GM15510 (cell line): ENCODE data around the gene APOL6.

Experiments used
- POLR2A ChIP-seq: IDR thresholded peaks from 3 replicates; pipeline ENCODE4 v1.6.1; 2011; ENCODE audit warnings: borderline replicate concordance; ENCODE audit not compliant: insufficient read length; ENCODE audit errors: extremely low read depth

Gene APOL6

DNA sequence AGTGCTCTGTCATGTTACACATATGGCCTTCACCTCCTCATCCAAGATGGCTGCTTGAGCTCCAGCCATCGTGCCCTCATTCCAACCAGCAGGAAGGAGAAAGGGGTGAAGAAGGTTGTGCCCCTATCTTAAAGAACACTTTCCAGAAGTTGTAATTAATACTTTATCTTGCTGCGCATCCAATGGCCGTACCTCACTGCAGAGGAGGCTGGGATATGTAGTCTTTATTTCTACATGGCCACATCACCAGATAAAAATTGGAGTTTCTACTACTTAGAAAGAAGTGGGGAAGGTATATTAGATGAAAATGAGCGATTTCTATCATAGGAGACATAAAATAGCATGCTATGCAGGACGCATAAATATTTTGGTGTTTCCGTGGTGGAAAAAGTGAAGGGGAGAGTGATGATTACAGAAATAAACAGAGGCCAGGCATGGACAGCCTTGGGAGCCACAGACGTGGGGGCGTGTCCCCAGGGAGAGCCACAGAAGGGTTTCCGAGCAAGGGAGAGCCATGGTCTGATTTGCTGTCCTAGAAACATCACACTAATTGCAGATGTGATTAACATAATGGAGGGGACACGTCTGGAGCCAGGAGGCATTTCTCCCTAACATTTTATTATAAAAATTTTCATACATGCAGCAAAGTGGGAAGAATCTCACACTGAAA lies 22.3 kb upstream of the APOL6 start:
- TF ChIP-seq POLR2A: no peak

- TF ChIP-seq POLR2A: no peak
Measured at GRCh38 chr22:35627267-35628041, 20.8 kb upstream of the APOL6 start.

GRCh38 chr22:35628732-35629131 lies 19.5 kb upstream of the APOL6 start:
- no peak for TF ChIP-seq POLR2A

GRCh38 chr22:35629406-35630216 lies 18.6 kb upstream of the APOL6 start:
- no peak for TF ChIP-seq POLR2A

DNA sequence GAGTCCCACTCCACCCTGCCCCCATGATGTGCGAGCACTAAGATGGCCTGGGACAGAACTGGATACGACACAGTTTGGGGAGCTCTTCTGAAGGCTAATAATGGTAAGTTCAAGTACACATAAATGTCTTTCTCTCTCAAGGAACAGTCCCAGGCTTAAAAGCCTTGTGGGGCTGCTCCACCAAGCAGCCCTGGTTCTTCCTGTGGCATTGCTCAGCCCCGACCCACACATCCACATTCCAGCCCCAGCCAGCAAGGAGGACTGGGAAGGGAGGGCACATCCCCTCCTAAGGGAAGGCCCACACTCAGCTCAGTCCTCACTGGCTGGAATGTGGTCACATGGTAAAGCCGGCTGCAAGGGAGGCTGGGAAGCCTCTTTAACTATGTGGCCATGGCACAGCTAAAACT lies 17.9 kb upstream of the APOL6 start:
- no peak for TF ChIP-seq POLR2A

DNA sequence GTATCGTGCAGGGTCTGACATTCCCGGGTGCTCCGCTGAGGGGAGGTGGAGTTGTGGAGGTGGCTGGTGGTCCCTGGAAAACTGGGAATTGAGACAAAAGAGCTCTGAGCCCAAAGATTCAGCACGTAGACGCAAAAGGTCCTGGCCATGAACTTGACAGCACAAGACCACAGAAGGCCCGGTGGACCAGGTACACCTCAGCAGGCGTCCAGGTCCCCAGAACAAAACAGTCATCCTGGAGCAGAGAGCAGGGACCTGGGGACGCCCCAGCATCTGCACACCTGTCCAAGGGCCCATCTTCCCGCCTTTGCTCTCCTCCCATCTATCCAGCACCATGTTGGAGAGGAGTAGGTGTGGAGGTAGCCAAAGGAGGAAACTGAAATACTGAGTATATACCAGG lies 17.4 kb upstream of the APOL6 start:
- no peak for TF ChIP-seq POLR2A

DNA sequence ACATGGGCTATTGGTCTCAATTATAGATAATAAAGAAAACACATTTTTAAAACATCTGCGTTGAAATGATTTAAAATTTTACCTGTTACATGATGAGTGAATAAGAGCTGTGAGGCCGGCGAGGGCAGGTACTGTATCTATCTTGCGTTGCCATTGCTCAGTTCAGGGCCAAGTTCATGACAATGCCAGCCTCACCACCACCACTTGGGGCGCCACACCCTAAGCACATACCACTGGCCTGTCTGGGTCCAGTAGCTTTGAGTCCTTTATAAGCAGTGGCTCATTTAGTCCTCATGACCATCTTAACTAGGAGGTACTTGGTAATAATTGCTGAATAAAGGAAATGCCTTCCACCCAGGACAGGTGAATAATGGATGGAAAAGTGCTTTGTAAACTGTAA lies 16.6 kb upstream of the APOL6 start:
- no peak for TF ChIP-seq POLR2A

- no peak for TF ChIP-seq POLR2A
Measured at GRCh38 chr22:35632935-35633334, 15.3 kb upstream of the APOL6 start.

DNA sequence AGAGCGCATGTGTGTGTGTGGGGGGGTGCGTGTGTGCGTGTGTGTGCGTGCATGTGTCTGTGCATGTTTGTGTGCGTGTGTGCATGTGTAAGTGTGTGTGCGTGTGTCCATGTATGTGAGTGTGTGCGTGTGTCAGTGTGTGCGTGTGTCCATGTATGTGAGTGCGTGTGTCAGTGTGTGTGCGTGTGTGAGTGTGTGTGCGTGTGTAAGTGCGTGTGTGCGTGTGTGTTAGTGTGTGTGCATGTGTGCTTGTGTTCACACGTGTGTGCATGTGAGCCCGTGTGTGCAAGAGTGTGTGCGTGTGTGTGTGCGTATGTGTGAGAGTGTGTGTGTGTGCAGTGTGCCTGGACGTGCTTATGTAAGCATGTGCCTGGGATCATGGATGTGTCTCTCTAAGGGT lies 14.7 kb upstream of the APOL6 start:
- no peak for TF ChIP-seq POLR2A

- TF ChIP-seq POLR2A: no peak
Measured at GRCh38 chr22:35634015-35634414, 14.2 kb upstream of the APOL6 start.

GRCh38 chr22:35634943-35635540 lies 13.2 kb upstream of the APOL6 start:
- TF ChIP-seq POLR2A: no peak

- TF ChIP-seq POLR2A: no peak
Measured at GRCh38 chr22:35637254-35637653, 11.0 kb upstream of the APOL6 start.

DNA sequence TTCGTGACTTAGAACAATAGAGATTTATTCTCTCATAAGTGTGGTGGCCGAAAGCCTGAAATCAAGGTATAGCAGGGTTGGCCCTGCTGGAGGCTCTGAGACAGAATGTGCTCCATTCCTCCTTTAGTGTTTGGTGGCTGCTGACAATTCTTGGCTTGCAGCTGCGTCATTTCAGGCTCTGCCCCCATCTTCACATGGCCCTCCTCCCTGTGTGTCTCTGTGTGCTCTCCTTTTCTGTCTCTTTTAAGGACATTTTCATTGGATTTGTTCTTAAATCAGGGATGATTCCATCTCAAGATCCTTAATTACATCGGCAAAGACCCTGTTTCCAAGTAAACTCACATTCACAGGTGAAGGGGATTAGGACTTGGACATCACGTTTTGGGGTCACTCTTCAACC lies 10.2 kb upstream of the APOL6 start:
- no peak for TF ChIP-seq POLR2A

DNA sequence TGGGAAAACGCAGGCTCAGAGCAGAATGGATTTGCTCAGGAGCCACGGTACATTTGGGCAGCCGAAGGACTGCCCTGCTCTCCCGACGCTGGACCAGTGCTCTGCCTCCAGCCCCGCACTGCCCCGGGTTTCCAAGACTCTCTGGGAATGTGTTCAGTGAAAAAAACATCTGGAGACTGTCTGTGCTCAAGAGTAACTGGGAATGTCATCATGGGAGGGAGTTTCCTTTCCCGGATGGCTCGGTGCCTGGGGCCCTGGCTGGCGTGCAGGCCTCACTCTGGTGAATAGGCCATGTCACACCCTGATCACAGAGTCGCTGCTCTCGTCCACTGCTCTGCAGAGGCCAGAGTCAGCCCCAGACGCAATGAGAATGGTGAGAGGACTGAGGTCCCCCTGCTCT lies 9.8 kb upstream of the APOL6 start:
- TF ChIP-seq POLR2A: no peak

DNA sequence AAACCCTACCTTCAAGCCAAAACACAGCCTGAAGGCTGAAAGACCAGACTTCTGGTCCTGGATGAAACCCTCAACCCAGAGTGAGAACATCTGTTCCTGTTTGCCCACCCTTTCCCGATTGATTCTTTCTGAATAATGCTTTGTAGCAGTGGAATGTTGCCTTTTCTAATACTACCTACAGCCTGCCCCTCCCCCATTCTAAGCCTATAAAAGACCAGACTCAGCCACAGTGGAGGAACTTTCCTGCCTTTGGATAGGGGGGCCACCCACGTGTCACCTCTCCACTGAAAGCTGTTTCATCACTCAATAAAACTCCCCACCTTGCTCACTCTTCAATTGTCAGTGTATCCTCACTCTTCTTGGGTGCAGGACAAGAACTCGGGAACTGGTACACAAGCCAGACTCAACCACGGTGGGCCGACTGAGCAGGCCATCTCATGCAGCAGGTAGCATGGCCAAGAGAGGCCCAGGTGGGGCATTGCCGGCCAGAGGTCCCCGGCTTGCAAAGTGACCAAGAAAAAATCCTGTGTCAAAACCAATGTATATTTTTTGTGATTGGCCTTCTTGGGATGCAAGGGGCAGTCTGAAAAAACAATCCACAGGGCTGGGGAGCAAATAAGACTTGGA lies 6.6 kb upstream of the APOL6 start:
- no peak for TF ChIP-seq POLR2A

DNA sequence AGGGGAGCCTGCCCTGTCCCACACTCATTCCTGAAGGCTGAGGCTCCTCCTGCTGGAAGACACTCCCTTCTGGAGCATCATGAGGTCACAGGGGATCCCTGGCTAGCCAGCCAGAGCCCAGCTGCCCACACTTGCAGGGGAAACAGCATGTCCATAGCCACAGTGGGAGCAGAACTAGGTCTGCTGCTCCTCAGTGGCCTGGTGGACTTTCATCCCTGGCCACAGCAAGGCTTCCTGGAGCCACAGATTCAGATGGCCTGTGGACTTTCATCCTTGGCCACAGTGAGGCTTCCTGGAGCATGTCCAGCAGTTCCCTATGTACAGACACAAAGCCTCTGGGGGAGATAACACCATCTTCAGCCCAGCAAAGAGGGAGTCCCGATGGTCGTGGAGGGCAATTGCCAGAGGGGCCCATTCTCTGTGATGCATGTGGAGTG lies 5.9 kb upstream of the APOL6 start:
- no peak for TF ChIP-seq POLR2A

- no peak for TF ChIP-seq POLR2A
Measured at GRCh38 chr22:35643991-35644390, 4.3 kb upstream of the APOL6 start.
